ENCODE data around the gene ANAPC10.

- TF ChIP-seq CTCF (IDR thresholded peaks at IDR 0.05) (no peak), POLR2A (IDR thresholded peaks at IDR 0.05) (no peak)
These were observed 143.8 kb downstream of the ANAPC10 start for GRCh38 chr4:144954230-144954629.
